Endothelial cell of umbilical vein (primary cell): ENCODE data around the gene TMEM9B. TPM values are rescaled to one million over a fixed set of nuclear protein-coding genes. Genes with fewer than 3 reads are reported as not detected.

Source experiments
- BruUV-seq: library from RNA; stranded (reverse); fragments of 400-500 nt; replicated peaks from 2 replicates; lab custom pipeline; 2021; lab: Mats Ljungman, UMichigan
- CTCF ChIA-PET: fragments of 300-600, 350-600 bp; sonication (Branson Sonifier 250); formaldehyde crosslinking; loops from one replicate; lab custom pipeline; 2021; ENCODE audit warnings: antibody characterized with exemption, inconsistent platforms; lab: Charles Lee
- POLR2A ChIA-PET: fragments of 300-600, 350-600 bp; sonication (Branson Sonifier 250); formaldehyde crosslinking; loops from one replicate; lab custom pipeline; 2021; ENCODE audit warnings: antibody characterized with exemption, inconsistent platforms; lab: Charles Lee
- DNase-seq: peaks from one replicate; pipeline ENCODE4 v3.0.0-alpha.2; 2011; ENCODE audit warnings: low read depth, low spot score
- FAIRE-seq: peaks from 2 replicates; lab custom pipeline; 2011; peaks lifted over from hg19 to GRCh38; lab: Jason Lieb, UNC
- H2AFZ ChIP-seq: 2 replicates; pipeline ENCODE4 v1.6.0; 2012; ENCODE audit warnings: low read depth, low read length, control low read depth, inconsistent platforms
- H3K27ac ChIP-seq: 2 replicates; pipeline ENCODE4 v1.5.1; 2011; ENCODE audit warnings: low read depth, mild to moderate bottlenecking, control low read depth, low read length, moderate library complexity; ENCODE audit not compliant: insufficient read depth
- H3K27me3 ChIP-seq, 2 experiments: 2 replicates each; pipeline versions ENCODE4 v1.6.0 to v1.6.1; 2011; ENCODE audit warnings: low read length in 2 of 2, mixed read lengths in 1 of 2; ENCODE audit not compliant: control insufficient read depth in 2 of 2, insufficient read depth in 2 of 2
- H3K36me3 ChIP-seq, 2 experiments: 2 replicates in 1 of 2; 3 replicates in 1 of 2; pipeline ENCODE4 v1.5.1; 2011; ENCODE audit warnings: low read length in 2 of 2, mild to moderate bottlenecking in 1 of 2, moderate library complexity in 1 of 2; ENCODE audit not compliant: control insufficient read depth in 2 of 2, insufficient read depth in 2 of 2; ENCODE audit errors: extremely low read depth in 1 of 2
- H3K4me1 ChIP-seq: 3 replicates; pipeline ENCODE4 v1.5.1; 2011; ENCODE audit warnings: mild to moderate bottlenecking, low read length; ENCODE audit not compliant: control insufficient read depth, insufficient read depth; ENCODE audit errors: extremely low read depth
- H3K4me2 ChIP-seq: 2 replicates; pipeline ENCODE4 v1.6.1; 2011; ENCODE audit warnings: low read length, control low read depth, mixed read lengths; ENCODE audit not compliant: insufficient read depth
- H3K4me3 ChIP-seq, 3 experiments: fragments of 200-600 bp in 1 of 3; sonication (generic), shearing (Covaris generic) in 1 of 3; replicated peaks in 1 of 3; 2 replicates each; pipeline ENCODE4 v1.5.1; 2011 to 2016; ENCODE audit warnings: control low read depth in 3 of 3, low read length in 3 of 3, mild to moderate bottlenecking in 2 of 3, inconsistent platforms in 1 of 3, low read depth in 1 of 3, moderate library complexity in 1 of 3; ENCODE audit not compliant: insufficient read depth in 1 of 3
- H3K79me2 ChIP-seq: 2 replicates; pipeline ENCODE4 v1.6.0; 2012; ENCODE audit warnings: low read length, inconsistent platforms; ENCODE audit not compliant: control insufficient read depth, insufficient read depth
- H3K9ac ChIP-seq: replicated peaks from 2 replicates; pipeline ENCODE3; 2011; ENCODE audit warnings: low read length, control low read depth; ENCODE audit not compliant: insufficient read depth; ENCODE audit errors: extremely low read depth
- H3K9me1 ChIP-seq: replicated peaks from 3 replicates; pipeline ENCODE4 v1.6.0; 2011; ENCODE audit warnings: mild to moderate bottlenecking, low read length; ENCODE audit not compliant: control insufficient read depth, insufficient read depth; ENCODE audit errors: extremely low read depth
- H3K9me3 ChIP-seq: replicated peaks from 2 replicates; pipeline ENCODE4 v1.5.1; 2012; ENCODE audit warnings: low read length, inconsistent platforms; ENCODE audit not compliant: control insufficient read depth, insufficient read depth
- H4K20me1 ChIP-seq: replicated peaks from 2 replicates; pipeline ENCODE3; 2011; ENCODE audit warnings: mild to moderate bottlenecking, low read length; ENCODE audit not compliant: control insufficient read depth, insufficient read depth; ENCODE audit errors: extremely low read depth
- EZH2 ChIP-seq: IDR thresholded peaks from 2 replicates; pipeline ENCODE4 v1.6.1; 2012; ENCODE audit warnings: borderline replicate concordance, low read depth, mild to moderate bottlenecking, moderate library complexity, low read length, inconsistent platforms; ENCODE audit not compliant: severe bottlenecking
- FOS ChIP-seq: IDR thresholded peaks from 2 replicates; pipeline ENCODE4 v1.6.1; 2011; ENCODE audit warnings: mild to moderate bottlenecking, low read length, moderate library complexity, borderline replicate concordance; ENCODE audit not compliant: insufficient read depth
- GATA2 ChIP-seq: IDR thresholded peaks from 2 replicates; pipeline ENCODE4 v1.7.0; 2011; ENCODE audit warnings: low read depth, mild to moderate bottlenecking, moderate library complexity, mixed read lengths, low read length; ENCODE audit not compliant: insufficient read length, insufficient read depth
- JUN ChIP-seq: IDR thresholded peaks from 2 replicates; pipeline ENCODE4 v1.6.1; 2011; ENCODE audit warnings: borderline replicate concordance, low read depth; ENCODE audit not compliant: insufficient read length, insufficient read depth
- MAX ChIP-seq: IDR thresholded peaks from 2 replicates; pipeline ENCODE4 v1.6.1; 2011; ENCODE audit not compliant: insufficient read depth, insufficient read length
- MYC ChIP-seq: IDR thresholded peaks from one replicate; pipeline ENCODE4 v1.6.1; 2011; ENCODE audit warnings: mild to moderate bottlenecking, low read depth, low read length
- POLR2A ChIP-seq: IDR thresholded peaks from 2 replicates; pipeline ENCODE4 v1.6.1; 2012; ENCODE audit warnings: low read depth, mild to moderate bottlenecking, control low read depth, low read length
- POLR2AphosphoS5 ChIP-seq: IDR thresholded peaks from 2 replicates; pipeline ENCODE4 v1.6.1; 2012; ENCODE audit warnings: low read depth, mild to moderate bottlenecking, control low read depth, low read length, moderate library complexity; ENCODE audit not compliant: insufficient read depth
- dilution Hi-C: fragments of 300-500 bp; cut with MboI; formaldehyde crosslinking; loops from one replicate; pipeline ENCODE4 v1.15.0; 2019; ENCODE audit warnings: low sequenced_read_pairs; ENCODE audit not compliant: extremely low pct_ligation_motif_present
- intact Hi-C: fragments of 100-400 bp; cut with micrococcal nuclease; formaldehyde crosslinking; loops from one replicate; pipeline ENCODE4 v1.10.0; 2022
- polyA plus RNA-seq, 4 experiments: library from polyadenylated mRNA; depleted of rRNA in 3 of 4; stranded (reverse) in 3 of 4; unstranded in 1 of 4; fragments of >200 nt; gene quantifications; 2 replicates each; pipeline versions ENCODE4 v1.2.1 to v1.2.3, GENCODE V29; 2011 to 2012; ENCODE audit warnings: missing spikeins in 1 of 4
- total RNA-seq: library from RNA; stranded (reverse); gene quantifications from 2 replicates; pipeline ENCODE4 v1.2.3, GENCODE V29; 2021
- TF ChIP-seq, protein P1 (sequence below), 2 donors: IDR thresholded peaks; 1 replicate in 1 of 2; 2 replicates in 1 of 2; pipeline ENCODE4 v1.5.1; 2011; ENCODE audit warnings: low read length in 2 of 2, mild to moderate bottlenecking in 2 of 2, moderate library complexity in 2 of 2, control low read depth in 1 of 2, inconsistent platforms in 1 of 2, low read depth in 1 of 2; ENCODE audit not compliant: insufficient read depth in 1 of 2; ENCODE audit errors: extremely low read depth in 1 of 2

Gene TMEM9B
- total and polyA plus RNA-seq, 2 donors (not counting 3 experiments of a cell fraction or from before 2014, with no cell fraction given) = 28.2 to 30.2 TPM

DNA sequence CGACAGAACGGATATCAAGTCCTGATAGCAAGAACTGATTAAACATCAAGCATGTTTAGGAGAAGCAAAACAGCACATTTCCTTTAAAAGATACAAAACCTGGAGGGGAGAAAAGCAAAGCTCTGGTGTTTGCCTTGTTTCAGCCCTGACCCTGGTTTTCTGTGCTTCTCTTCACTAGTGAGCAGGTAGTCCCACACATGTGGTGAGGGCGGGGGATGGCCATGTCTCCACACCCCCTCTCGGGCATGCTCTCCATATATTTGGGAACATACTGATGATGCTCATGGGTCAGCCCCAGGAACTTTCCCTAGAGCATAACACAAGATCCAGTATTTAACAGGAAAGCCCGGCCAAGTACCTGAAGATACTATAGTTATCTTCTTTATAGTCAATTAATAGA, 41.6 kb downstream of the TMEM9B start:
- FAIRE-seq (no peak), DNase-seq (no peak)
- TF ChIP-seq, protein P1, sequence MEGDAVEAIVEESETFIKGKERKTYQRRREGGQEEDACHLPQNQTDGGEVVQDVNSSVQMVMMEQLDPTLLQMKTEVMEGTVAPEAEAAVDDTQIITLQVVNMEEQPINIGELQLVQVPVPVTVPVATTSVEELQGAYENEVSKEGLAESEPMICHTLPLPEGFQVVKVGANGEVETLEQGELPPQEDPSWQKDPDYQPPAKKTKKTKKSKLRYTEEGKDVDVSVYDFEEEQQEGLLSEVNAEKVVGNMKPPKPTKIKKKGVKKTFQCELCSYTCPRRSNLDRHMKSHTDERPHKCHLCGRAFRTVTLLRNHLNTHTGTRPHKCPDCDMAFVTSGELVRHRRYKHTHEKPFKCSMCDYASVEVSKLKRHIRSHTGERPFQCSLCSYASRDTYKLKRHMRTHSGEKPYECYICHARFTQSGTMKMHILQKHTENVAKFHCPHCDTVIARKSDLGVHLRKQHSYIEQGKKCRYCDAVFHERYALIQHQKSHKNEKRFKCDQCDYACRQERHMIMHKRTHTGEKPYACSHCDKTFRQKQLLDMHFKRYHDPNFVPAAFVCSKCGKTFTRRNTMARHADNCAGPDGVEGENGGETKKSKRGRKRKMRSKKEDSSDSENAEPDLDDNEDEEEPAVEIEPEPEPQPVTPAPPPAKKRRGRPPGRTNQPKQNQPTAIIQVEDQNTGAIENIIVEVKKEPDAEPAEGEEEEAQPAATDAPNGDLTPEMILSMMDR (IDR thresholded peaks at IDR 0.05; ENCODE audit: extremely low read depth in 1 of 2, insufficient read depth in 1 of 2, low read depth in 1 of 2, low read length in 2 of 2) = no peak
- TF ChIP-seq GATA2 (no peak), POLR2AphosphoS5 (no peak), EZH2 (no peak), JUN (no peak), FOS (no peak), POLR2A (no peak), MAX (no peak), MYC (no peak)
- H3K79me2 ChIP-seq = no peaks in the 10 kb centered on the region
- H2AFZ ChIP-seq = no peak overlapping the region
- H3K4me1 ChIP-seq = no peaks in the 10 kb centered on the region
- POLR2A ChIA-PET = no interaction called here
- H3K9me3 ChIP-seq = no peaks in the 10 kb centered on the region
- BruUV-seq = no TSS peak
- H4K20me1 ChIP-seq = no peaks in the 10 kb centered on the region
- H3K9me1 ChIP-seq = no peaks in the 10 kb centered on the region
- dilution Hi-C loops (no loop called here), intact Hi-C loops (no loop called here)
- H3K36me3 ChIP-seq = peaks cover 9 to 22% of the 10 kb centered on the region in 2 experiments
- H3K27ac ChIP-seq = no peak overlapping the region
- no peaks in the 10 kb centered on the region for H3K27me3 ChIP-seq
- no peak overlapping the region for H3K4me2 ChIP-seq
- CTCF ChIA-PET = interaction anchor here (1.5 to 2.1 kb wide), 2 partner anchors 8 to 37 kb away, joined by 5 to 10 read pairs; no protein-coding TSS in a partner anchor
- H3K4me3 ChIP-seq = no peak overlapping the region
- H3K9ac ChIP-seq = no peak overlapping the region
